Measurements from ENCODE around the gene ST8SIA5.
"Not testable (repeated sequence)": the region's sequence is repeated elsewhere in the genome, so short reads cannot be mapped to it uniquely, and the experiment has no call there.

Gene ST8SIA5, protein sequence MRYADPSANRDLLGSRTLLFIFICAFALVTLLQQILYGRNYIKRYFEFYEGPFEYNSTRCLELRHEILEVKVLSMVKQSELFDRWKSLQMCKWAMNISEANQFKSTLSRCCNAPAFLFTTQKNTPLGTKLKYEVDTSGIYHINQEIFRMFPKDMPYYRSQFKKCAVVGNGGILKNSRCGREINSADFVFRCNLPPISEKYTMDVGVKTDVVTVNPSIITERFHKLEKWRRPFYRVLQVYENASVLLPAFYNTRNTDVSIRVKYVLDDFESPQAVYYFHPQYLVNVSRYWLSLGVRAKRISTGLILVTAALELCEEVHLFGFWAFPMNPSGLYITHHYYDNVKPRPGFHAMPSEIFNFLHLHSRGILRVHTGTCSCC

DNA sequence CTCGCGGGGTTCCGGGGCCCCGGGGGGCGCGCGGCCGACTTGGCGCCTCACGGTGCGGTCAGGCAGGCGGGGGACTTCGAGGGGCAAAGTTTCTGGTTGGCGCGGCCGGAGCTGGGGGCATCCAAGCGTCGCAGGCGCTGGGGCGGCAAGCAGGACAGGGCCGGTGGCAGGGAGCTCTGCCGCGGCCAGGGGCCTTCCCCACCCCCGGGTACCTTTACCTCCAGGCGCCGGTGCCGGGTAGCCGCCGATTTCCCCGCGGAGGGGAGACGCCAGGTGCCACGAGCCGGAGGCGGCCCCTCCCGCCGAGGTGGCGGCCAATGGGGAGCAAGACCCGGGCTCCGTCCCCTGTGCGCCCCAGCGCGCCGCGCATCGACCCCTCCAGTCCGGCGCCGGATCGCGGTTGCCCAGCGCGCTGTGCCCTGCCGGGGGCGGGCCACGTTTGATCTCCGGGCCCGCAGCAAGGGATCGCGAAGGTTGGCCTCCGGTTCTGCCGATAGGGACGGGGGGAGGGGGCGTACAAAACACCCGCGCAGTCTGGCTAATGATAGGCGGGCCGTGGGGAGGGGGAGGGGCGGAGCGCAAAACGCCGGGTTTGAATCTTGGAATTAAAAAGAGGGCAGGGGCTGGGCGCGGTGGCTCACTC, at the start of gene ST8SIA5:
TSS of gene ST8SIA5 (minus strand) at position 495 of the 643 bp plus-strand sequence. CDS start 545 bp downstream, outside the sequence.
- peak; percentile 98 for DNase-seq

DNA sequence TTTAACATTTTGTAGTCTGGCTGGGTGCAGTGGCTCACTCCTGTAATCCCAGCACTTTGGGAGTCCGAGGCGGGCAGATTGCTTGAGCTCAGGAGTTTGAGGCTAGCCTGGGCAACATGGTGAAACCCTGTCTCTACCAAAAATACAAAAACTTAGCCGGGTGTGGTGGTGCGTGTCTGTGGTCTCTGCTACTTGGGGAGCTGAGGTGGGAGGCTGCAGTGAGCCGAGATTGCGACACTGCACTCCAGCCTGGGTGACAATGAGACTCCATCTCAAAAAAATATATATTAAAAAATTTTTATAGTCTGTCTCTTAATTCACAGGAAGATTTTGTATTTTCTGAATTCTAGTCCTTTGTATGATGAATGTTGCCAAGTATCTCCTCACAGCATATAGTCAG, 39.1 kb upstream of the ST8SIA5 start:
- not testable (repeated sequence) for DNase-seq

DNA sequence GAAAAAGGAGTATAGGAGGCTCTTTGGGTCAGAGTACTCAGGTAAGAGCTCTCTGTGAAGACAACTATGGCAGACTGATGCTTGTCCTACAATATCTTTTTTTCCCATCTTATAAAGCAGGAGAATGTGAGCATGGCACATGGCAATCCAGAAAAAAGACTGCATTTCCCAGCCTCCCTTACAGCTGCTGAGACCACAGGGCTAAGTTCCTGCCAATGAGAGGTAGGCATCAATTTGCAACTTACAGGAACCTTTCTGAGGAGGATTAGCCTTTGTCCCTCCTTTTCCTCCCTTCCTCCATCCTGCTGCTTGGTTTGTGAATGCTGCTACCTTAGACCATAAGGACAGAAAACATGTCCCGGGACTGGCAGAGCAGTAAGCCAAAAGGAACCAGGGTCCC, 37.8 kb upstream of the ST8SIA5 start:
- no peak for DNase-seq

DNA sequence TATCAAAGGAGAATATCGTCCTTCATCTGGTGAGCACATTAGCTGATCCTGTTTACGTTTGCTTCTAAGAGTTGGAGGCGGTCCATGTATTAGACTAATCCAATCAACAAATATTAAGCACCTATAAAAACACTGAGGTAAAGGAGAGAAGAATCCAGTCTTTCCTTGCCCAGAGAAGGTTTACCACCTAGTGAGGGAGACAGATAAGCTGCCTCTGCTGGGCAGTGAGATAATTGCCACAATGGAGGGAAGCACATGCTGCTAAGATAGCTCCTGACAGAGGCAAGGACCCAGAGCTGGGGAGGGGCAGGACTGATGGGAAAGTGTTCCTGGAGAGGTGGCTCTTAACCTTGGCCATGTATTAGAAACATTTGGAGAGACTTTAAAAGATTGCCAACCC, 36.7 kb upstream of the ST8SIA5 start:
- DNase-seq, result peak; percentile 63

DNA sequence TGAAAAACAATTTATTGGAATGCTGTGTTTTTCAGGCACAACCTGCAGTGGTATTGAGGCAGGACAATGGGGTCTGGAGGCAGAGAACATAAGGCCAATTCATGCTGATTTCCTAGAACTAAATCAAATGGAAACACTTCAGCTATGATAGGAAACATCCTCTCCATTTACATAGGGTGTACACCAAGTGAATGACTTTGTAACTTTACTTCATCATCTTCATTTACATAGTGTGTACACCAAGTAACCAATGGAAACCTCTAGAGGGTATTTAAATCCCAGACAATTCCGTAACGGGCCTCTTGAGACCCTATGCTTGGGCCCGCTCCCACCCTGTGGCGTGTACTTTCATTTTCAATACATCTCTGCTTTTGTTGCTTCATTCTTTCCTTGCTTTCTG, 32.2 kb upstream of the ST8SIA5 start:
- no peak for DNase-seq

DNA sequence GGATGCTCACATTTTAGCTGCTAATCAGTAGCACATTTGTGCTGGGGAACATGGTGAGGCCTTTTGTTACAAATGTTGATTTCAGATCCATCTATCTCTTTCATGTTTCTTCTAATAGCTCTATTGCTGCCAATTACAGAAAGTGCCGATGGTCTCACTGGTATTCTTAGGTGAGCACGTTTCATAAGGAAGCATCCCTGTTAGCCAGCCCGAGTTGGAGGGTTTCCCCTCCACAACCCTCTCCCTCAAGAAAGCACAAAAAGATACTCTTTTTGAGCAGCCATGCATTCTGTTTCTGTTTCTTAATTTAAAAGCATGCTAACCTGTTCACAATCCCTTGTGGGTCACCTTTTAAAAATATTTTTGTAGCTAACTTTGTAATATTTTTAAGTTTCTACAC, 30.8 kb upstream of the ST8SIA5 start:
- no peak for DNase-seq

DNA sequence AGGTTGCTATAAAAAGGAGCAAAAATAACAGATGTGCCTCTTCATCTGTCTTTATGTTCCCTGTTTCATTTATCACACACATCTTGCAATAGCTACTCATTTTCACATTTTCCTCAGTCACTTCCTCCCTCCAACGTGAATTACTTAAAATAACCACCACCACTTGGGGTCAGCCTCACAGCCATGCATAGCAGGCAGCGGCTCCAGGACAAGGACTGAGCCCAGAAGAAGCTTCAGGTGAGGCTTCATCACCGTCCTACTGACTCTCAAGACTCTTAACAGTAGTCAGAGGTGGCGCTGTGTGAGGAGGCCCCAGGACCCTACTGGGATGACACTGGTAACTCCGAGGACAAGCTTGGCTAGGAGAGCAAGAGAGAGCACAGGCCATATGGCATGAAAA, 15.5 kb upstream of the ST8SIA5 start:
- peak; percentile 66 for DNase-seq

DNA sequence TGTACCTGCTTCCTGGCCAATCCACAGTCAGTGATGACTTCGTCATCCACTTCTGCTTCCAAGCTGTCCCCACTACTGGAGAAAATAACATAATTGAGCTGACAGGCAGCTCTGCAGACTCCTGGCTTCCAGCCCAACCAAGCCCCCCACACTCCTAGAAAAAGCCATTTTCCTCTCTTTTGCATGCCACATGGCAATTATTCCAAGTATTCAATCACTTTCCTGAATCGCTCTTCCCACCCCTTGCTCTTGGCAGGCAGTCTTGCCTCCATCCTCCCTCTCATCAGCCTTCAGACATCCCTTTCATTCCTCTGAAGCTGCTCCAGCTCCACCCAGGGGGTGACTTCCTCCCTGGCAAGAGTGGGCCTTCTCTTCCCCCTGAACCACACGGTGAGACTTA, 14.3 kb upstream of the ST8SIA5 start:
- DNase-seq, result peak; percentile 79

DNA sequence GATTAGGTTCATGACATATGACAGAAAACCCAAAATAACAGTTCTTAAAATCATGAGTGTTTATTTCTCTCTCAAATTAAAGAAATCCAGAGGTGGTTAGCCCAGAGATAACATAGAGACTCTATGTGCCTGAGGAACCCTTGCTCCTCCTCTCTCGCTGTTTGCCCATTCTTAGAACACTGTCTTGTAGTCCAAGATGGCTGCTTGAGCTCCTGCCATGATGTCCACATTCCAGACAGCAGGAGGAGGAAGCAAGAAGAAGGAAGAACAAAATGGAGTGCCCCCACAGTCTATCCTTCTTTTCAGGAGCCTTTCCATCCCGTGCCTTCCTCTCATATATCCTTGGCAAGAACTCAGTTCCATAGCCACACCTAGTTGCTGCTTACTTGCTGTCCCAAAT, 13.9 kb upstream of the ST8SIA5 start:
- no peak for DNase-seq

DNA sequence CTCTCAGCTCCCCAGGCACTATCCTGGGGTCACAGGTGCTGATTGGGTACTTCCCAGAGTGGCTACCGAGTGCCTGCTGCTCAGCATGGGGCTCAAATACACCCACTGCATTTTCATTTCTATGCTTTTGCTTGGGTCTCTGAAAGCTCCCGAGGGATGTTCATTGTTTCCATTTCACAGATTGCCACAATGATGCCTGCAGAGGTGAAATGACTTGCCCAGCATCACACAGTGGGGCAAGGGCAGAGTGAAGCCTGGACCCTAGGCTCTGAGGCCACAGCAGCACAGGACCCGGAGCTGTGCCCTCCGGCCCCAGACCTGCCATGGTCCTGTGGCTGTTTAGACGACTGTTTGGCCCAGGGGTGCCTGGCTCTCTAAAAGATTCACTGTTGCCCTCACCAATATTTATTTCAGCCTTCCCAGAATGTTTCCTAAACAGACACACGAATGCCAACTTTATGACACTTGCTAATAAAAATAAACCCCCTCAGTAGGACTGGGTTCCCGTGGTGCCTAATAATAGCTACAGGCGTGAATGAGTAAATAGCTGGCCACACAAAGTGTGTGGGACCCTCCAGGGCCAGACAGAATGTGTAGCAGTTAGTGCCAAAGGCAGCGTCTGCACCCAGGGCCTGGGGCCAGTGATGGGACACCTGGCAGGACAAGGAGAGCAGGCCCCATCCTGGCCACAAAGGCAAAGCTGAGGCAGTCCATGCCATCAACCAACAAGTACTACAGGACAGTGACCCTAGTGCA, 11.5 kb upstream of the ST8SIA5 start:
- DNase-seq, result no peak

DNA sequence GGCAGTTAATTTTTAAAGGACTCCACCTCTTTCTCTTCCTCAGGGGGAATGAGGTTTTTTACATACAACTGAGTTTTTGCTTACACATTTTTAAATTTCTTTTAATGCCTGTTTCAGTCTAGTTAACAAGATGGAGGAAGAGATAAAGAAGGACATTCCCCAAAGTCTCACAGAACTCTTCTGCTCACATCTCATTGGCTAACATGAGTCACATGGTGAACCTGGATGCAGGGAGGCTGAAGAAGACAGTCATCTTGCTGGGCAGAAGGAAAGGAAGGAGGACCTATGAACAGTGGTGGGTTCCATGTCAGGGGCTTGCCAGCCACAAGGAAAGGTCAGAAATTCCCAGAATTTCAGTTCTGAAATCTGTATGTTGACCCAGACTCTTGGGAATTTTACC, 10.4 kb upstream of the ST8SIA5 start:
- no peak for DNase-seq

DNA sequence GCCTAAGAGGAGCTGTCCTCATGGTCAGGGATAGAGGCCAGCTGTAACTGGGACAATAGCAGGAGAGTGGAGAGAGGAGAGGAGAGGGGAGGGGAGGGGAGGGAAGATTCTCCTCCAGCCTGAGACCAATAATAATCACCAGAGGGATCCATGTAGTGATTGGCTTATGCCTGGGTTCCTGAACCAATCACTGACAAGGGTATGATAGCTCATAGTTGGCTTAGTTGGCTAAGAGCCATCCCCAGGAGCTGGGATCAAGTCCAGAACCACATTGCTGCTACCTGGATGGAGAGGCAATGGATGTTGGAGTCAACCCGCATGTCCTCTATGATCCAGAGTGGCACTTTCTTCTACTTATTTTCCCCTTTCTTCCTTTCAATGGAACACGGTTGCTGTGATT, 7.7 kb upstream of the ST8SIA5 start:
- peak; percentile 31 for DNase-seq

DNA sequence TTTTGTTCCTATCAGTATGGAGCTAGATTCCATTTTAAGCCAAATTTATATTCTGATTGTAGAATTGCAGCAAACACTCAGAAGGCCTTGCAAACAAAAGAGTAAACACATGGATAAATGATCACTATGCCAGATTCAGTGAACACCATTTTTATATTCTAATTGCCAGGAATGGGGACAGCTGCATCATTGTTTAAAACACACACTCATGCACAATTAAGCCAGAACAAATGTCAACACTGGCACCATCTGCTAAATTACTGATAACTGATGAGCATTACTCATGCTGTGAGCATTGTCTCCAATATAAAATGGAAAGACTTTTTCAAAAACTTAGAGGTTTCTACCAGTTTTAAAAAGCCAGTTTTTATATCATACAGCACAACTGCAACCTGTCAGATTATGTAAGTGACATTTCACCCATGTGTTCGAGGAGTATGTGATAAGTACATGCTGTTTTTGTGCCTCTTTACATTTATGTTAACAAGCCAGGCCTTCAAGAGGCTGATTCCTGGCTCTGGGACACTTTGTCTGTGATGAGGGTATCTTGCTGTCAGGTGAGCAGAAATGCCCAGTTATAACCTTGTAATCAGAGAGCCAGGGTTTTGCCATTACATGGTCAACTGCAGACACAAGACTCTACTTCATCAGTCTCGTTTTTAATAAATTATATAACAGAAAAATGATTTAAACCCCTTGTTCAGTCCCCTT, 4.4 kb upstream of the ST8SIA5 start:
- peak; percentile 98 for DNase-seq

DNA sequence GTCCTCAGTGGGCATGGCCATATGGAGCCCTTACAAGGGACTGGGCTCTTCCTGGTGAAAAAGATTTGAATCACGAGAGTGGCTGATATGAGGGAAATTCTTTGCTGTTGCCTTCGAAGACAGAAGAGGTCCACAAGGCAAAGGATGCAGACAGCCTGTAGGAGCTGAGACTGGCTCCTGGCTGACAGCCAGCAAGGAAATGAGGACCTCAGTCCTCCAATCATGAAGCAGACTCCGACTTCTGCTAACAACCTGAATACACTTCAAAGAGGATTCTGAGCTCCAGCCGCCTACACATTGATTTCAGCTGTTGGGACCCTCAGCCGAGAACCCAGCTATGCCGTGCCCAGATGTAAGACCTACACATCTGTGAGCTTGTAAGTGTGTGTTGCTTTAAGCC, 3.0 kb upstream of the ST8SIA5 start:
- DNase-seq, result peak; percentile 98

DNA sequence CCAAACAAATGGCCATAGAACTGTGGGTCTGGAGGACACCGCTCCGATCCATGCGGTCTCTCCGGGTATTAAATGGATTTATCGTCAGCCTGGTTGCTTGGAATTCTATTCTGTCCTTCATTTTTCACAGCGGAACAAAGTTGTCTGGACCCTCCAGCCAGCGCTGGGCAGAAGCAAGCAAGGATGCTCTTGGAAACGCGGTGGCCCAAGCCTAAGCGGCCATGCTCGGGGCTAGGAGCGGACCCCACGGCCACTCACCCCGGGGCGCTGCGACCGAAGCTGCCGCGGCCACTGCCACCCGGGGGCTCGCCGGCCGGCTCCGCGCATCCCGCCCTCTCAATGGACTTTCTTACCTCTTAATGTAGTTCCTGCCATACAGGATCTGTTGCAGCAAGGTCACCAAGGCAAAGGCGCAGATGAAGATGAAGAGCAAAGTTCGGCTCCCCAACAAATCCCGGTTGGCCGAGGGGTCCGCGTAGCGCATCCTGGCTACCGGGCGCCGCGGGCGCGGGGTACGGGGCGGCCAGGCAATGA, 761 bp downstream of the ST8SIA5 start:
- peak; percentile 80 for DNase-seq

DNA sequence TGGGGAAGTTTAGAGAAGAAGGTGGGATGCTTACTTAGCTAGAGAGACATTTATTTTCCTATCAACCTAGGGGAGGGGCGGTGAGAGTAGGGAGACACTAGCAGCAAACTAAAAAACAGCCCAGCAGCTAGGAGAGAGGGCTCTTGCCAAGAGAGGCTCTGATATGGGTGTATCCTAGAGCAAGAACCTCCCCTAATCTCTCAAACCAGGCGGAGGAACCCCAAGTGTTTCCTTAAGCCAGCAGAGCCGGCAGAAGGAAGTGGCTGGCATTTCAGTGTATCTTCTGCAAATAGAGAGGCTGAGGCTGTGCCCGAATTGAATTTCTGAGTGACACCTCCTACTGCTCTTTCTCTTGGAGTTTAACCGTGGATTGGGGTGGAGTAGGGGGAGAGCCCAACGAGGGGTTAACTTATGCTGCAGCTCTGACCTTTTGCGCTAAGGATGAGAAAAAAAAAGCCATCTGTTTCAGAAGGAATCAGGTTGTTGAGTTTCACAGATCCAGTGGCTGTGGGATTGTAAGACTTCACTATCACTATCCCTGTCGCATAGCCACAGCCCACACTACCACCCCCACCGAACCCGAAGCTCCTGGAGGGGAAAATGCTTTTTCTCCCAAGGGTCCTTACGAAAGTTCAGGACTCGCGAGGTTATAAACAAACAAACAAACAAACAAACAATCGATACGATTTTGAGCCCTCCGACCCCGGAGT, 1.4 kb downstream of the ST8SIA5 start:
- DNase-seq, result peak; percentile 83

DNA sequence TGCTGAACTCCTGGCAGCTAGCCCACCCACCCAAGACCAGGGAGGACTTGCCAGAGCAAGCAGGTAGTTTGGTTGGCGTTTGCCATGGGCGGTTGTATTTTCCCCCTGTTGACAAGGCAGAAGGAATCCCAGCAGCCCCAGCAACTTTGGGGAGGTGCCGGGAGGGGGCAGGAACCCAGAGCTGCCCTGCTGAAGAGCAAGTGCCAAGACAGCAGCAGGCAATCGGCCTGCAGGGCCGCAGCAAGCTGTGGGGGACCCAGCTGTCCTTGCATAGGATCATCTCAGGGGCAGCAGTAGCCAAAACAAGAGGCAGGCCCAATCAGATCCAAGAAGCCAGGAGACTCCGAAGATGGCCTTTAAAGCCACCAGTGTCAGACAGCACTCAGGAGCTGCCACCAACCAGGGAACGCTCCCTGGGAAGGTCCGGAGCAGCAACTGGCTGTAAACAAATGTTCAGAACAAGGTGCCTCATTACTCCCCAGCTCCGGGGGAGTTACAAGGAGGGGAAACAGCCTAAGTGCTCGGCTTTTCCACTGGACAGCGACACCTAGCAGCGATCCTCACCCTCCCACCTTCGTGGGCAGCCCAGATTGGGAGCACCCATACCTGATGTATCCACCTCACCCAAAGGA, 2.1 kb downstream of the ST8SIA5 start:
- DNase-seq, result peak; percentile 84

DNA sequence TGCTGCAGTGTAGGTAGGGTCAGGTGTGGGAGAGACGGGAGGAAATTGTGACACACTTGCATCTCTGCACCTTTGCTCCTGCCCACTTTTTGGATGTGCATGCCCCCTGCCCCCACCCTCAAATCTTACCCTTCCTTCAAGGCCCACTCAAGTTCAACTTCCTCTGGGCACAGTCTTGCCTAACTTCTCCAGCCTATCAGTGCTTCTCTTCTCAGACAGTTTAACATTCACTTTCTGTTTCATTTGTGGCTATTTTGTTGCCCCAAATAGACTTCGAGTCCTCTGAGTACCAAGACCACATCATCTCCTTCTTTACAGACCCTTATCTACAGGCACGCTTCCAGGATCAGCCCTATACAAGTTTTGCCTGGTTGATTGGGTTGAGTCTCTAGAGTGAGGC, 2.7 kb downstream of the ST8SIA5 start:
- DNase-seq, result no peak

DNA sequence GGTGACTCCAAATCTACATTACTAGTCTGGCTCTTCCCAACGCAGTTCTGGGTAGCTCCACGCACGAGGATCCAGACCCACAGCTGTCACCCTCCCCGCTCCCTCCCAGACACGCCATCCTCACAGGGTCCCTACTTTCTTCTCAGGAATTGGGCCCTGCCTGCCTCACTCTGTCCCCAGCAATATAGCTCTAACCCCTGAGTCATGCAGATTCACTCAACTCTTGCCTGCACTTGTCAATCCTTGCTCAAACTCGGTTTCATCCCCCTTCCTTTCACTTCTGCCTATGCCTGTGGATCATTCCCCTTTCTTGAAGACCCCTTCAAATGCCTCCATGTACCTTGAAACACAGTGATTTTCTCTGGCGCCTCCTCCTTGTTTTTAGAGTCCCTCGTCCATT, 5.0 kb downstream of the ST8SIA5 start:
- DNase-seq, result no peak

DNA sequence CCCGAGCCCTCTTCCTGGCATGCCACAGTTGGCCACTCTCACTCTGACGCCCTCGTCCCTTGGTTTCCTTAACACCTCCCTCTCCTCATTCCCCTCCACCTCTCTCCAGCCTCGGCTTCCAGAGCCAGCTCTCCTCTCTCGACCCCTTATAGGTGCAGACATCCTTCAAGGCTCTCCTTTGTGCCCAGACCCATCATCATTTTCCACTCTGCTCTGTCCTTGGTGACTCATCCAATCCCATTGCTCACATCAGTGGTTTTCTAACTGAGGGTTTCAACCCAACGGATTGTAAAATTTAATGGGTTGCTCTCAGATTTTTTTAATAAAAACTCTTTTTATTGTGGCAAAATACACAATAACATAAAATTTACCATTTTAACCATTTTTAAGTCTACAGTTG, 6.2 kb downstream of the ST8SIA5 start:
- DNase-seq, result no peak

DNA sequence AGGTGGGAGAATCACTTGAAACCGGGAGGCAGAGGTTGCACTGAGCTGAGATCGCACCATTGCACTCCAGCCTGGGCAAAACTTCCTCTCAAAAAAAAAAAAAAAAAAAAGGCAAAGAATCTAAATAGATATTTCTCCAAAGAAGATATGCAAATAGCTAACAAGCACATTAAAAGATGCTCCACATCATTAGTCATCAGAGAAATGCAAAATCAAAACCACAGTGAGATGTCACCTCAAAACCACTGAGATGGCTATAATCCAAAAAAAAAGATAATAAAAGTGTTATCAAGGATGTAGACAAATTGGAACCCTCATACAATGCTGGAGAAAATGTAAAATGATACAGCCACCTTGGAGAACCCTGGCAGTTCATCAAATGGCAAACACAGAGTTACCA, 8.4 kb downstream of the ST8SIA5 start:
- DNase-seq, result no peak

DNA sequence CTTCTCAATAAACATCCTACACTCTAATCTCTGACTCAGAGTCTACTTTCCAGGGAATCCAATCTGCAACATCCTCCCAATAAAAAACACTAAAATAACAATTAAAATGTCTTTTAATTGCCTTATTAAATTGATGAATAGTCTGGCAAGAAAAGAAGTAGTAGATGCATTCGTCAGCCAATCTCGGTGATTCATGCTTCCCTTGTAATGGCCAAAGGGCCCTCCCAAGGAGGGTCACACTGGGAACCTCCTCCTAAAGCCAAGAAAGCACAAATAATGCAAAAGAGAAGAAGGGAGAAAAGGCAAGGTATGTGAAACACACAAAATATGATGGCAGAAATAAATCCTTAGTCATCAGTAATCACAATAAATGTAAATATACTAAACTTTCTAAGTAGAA, 16.8 kb downstream of the ST8SIA5 start:
- no peak for DNase-seq

Measured in NCI-H69 (cell line).